A549 (cell line): Measurements from ENCODE around the gene FNDC4. TPM values are rescaled to one million over a fixed set of nuclear protein-coding genes. Genes with fewer than 3 reads are reported as not detected.

Experiments used
- ATAC-seq, 2 experiments: fragments of 200-7000 bp in 1 of 2; fragments of >200 bp in 1 of 2; cut with Nextera tagmentation in 1 of 2; cut with Tn5 transposase in 1 of 2; 3 replicates each; pipeline versions ENCODE4 v1.8.0 to v1.9.1; 2018 to 2020; ENCODE audit warnings: mild to moderate bottlenecking in 1 of 2, moderate library complexity in 1 of 2
- CTCF ChIA-PET: fragments of 300-600 bp; sonication (Branson Sonifier 250); formaldehyde crosslinking; extraction: SDS; loops from one replicate; lab custom pipeline; 2021; ENCODE audit warnings: antibody characterized with exemption, inconsistent platforms; lab: Yijun Ruan, JAX
- POLR2A ChIA-PET: fragments of 350-600 bp; formaldehyde crosslinking; extraction: SDS; loops from one replicate; lab custom pipeline; 2021; ENCODE audit warnings: antibody characterized with exemption, inconsistent platforms; lab: Yijun Ruan, JAX
- DNase-seq, 2 experiments: peaks; one replicate each; pipeline versions ENCODE4 v3.0.0 to v3.0.0-alpha.2; 2011 to 2016; ENCODE audit warnings: low read depth in 1 of 2, low spot score in 1 of 2
- FAIRE-seq: peaks from 2 replicates; lab custom pipeline; 2011; peaks lifted over from hg19 to GRCh38; lab: Jason Lieb, UNC
- H3K27ac ChIP-seq, 2 experiments: fragments of >200 bp; sonication (Bioruptor Twin); formaldehyde crosslinking; 3 replicates each; pipeline ENCODE4 v1.5.1; 2016 to 2017
- H3K4me1 ChIP-seq: fragments of >200 bp; sonication (Bioruptor Twin); formaldehyde crosslinking; 3 replicates; pipeline ENCODE4 v1.6.1; 2016
- H3K4me2 ChIP-seq: fragments of >200 bp; sonication (Bioruptor Twin); formaldehyde crosslinking; 3 replicates; pipeline ENCODE4 v1.6.1; 2016
- H3K4me3 ChIP-seq: fragments of >200 bp; sonication (Bioruptor Twin); formaldehyde crosslinking; 3 replicates; pipeline ENCODE4 v1.5.1; 2016
- H3K9me3 ChIP-seq: fragments of >200 bp; sonication (Bioruptor Twin); formaldehyde crosslinking; 3 replicates; pipeline ENCODE4 v1.6.1; 2016
- BHLHE40 ChIP-seq: IDR thresholded peaks from 2 replicates; pipeline ENCODE4 v1.6.1; 2012; ENCODE audit warnings: low read depth, low read length, inconsistent platforms
- CBX2 ChIP-seq: fragments of 200-600 bp; sonication (generic); IDR thresholded peaks from 2 replicates; pipeline ENCODE4 v1.6.1; 2016; ENCODE audit warnings: low read depth, mild to moderate bottlenecking, borderline replicate concordance
- CBX8 ChIP-seq: fragments of 200-600 bp; sonication (generic); IDR thresholded peaks from 2 replicates; pipeline ENCODE4 v1.6.1; 2016
- CEBPB ChIP-seq, 2 experiments: fragments of >200 bp in 1 of 2; sonication (Bioruptor Twin) in 1 of 2; formaldehyde crosslinking in 1 of 2; IDR thresholded peaks; 2 replicates each; pipeline ENCODE4 v1.6.1; 2012 to 2016
- CHD4 ChIP-seq: fragments of 200-600 bp; sonication (generic); IDR thresholded peaks from 2 replicates; pipeline ENCODE4 v1.6.1; 2016; ENCODE audit warnings: antibody characterized with exemption, mild to moderate bottlenecking, borderline replicate concordance
- EHF ChIP-seq: fragments of 250-450 bp; sonication (Bioruptor Pico); IDR thresholded peaks from 2 replicates; pipeline ENCODE4 v1.5.0; 2020; ENCODE audit warnings: mild to moderate bottlenecking
- EHMT2 ChIP-seq: fragments of 200-600 bp; sonication (generic); IDR thresholded peaks from 2 replicates; pipeline ENCODE4 v1.6.1; 2016; ENCODE audit warnings: antibody characterized with exemption, low read depth, mild to moderate bottlenecking, moderate library complexity
- EP300 ChIP-seq, 2 experiments: fragments of >200 bp; sonication (Bioruptor Twin); formaldehyde crosslinking; IDR thresholded peaks; 2 replicates in 1 of 2; 3 replicates in 1 of 2; pipeline ENCODE4 v1.6.1; 2016 to 2017
- ESRRA ChIP-seq: fragments of 150-350 bp; IDR thresholded peaks from 2 replicates; pipeline ENCODE4 v1.6.1; 2014; ENCODE audit warnings: mild to moderate bottlenecking, low read length, borderline replicate concordance
- FOSB ChIP-seq: fragments of 250-450 bp; sonication (Bioruptor Pico); IDR thresholded peaks from 2 replicates; pipeline ENCODE4 v1.5.0; 2020; ENCODE audit warnings: mild to moderate bottlenecking, moderate library complexity
- FOSL2 ChIP-seq, 2 experiments: fragments of 450-650 bp in 1 of 2; fragments of >200 bp in 1 of 2; sonication (Bioruptor Twin) in 1 of 2; formaldehyde crosslinking; IDR thresholded peaks; 2 replicates each; pipeline versions ENCODE4 v1.5.0 to v1.6.1; 2016 to 2020; ENCODE audit warnings: mild to moderate bottlenecking in 1 of 2, moderate library complexity in 1 of 2
- FOXS1 ChIP-seq: fragments of 250-450 bp; sonication (Bioruptor Pico); IDR thresholded peaks from 2 replicates; pipeline ENCODE4 v1.5.0; 2020; ENCODE audit warnings: mild to moderate bottlenecking, moderate library complexity
- HOXA7 ChIP-seq: fragments of 250-450 bp; sonication (Bioruptor Pico); IDR thresholded peaks from 2 replicates; pipeline ENCODE4 v1.5.0; 2020; ENCODE audit warnings: mild to moderate bottlenecking, moderate library complexity
- HOXB5 ChIP-seq: fragments of 250-450 bp; sonication (Bioruptor Pico); IDR thresholded peaks from 2 replicates; pipeline ENCODE4 v1.5.0; 2020; ENCODE audit warnings: mild to moderate bottlenecking, moderate library complexity
- JUN ChIP-seq, 2 experiments: fragments of >200 bp; sonication (Bioruptor Twin); formaldehyde crosslinking; IDR thresholded peaks; 2 replicates in 1 of 2; 3 replicates in 1 of 2; pipeline ENCODE4 v1.6.1; 2016 to 2017
- JUNB ChIP-seq: fragments of >200 bp; sonication (Bioruptor Twin); formaldehyde crosslinking; IDR thresholded peaks from 2 replicates; pipeline ENCODE4 v1.6.1; 2016
- KDM5A ChIP-seq: fragments of 200-600 bp; sonication (generic); IDR thresholded peaks from 2 replicates; pipeline ENCODE4 v1.6.1; 2016; ENCODE audit warnings: antibody characterized with exemption, mild to moderate bottlenecking
- MAFK ChIP-seq: fragments of 450-650 bp; IDR thresholded peaks from 2 replicates; pipeline ENCODE4 v1.6.1; 2014; ENCODE audit not compliant: partially characterized antibody
- MAZ ChIP-seq: fragments of 150-350 bp; IDR thresholded peaks from 2 replicates; pipeline ENCODE4 v1.6.1; 2014; ENCODE audit warnings: antibody characterized with exemption, low read depth, low read length, borderline replicate concordance
- MYC ChIP-seq: IDR thresholded peaks from 2 replicates; pipeline ENCODE4 v1.6.1; 2012; ENCODE audit warnings: mild to moderate bottlenecking, inconsistent platforms, low read length, improper control_type of control experiment, borderline replicate concordance
- NFE2L2 ChIP-seq: fragments of 150-350 bp; conservative IDR thresholded peaks from 2 replicates; pipeline ENCODE4 v1.6.1; 2014; ENCODE audit warnings: low read length
- PHF8 ChIP-seq: fragments of 200-600 bp; sonication (generic); IDR thresholded peaks from 2 replicates; pipeline ENCODE4 v1.6.1; 2016; ENCODE audit warnings: low read depth, mild to moderate bottlenecking, antibody characterized with exemption, moderate library complexity, borderline replicate concordance
- POLR2A ChIP-seq: IDR thresholded peaks from 2 replicates; pipeline ENCODE4 v1.6.1; 2012; ENCODE audit warnings: mild to moderate bottlenecking, low read length
- POLR2AphosphoS2 ChIP-seq: conservative IDR thresholded peaks from 2 replicates; pipeline ENCODE4 v1.6.1; 2012; ENCODE audit warnings: low read length, improper control_type of control experiment, inconsistent platforms
- RARB ChIP-seq: fragments of 250-450 bp; sonication (Bioruptor Pico); IDR thresholded peaks from 2 replicates; pipeline ENCODE4 v1.8.0; 2021; ENCODE audit warnings: mild to moderate bottlenecking, moderate library complexity
- RCOR1 ChIP-seq: fragments of 150-350 bp; IDR thresholded peaks from 2 replicates; pipeline ENCODE4 v1.6.1; 2014; ENCODE audit warnings: antibody characterized with exemption, low read length, low read depth
- RFX5 ChIP-seq: fragments of 450-650 bp; IDR thresholded peaks from 2 replicates; pipeline ENCODE4 v1.7.1; 2014; ENCODE audit warnings: antibody characterized with exemption, mild to moderate bottlenecking, moderate library complexity
- SMC3 ChIP-seq: fragments of >200 bp; sonication (Bioruptor Twin); formaldehyde crosslinking; IDR thresholded peaks from 3 replicates; pipeline ENCODE4 v1.6.1; 2018; ENCODE audit warnings: inconsistent platforms
- SREBF2 ChIP-seq: fragments of 450-650 bp; IDR thresholded peaks from 2 replicates; pipeline ENCODE4 v1.6.1; 2014; ENCODE audit warnings: mild to moderate bottlenecking, moderate library complexity
- TFCP2L1 ChIP-seq: fragments of 250-450 bp; sonication (Bioruptor Pico); IDR thresholded peaks from 2 replicates; pipeline ENCODE4 v1.5.0; 2021; ENCODE audit warnings: mild to moderate bottlenecking
- ZC3H11A ChIP-seq: fragments of 450-650 bp; IDR thresholded peaks from 2 replicates; pipeline ENCODE4 v1.6.1; 2014; ENCODE audit warnings: antibody characterized with exemption, mild to moderate bottlenecking
- ZFP36 ChIP-seq: fragments of 450-650 bp; IDR thresholded peaks from 2 replicates; pipeline ENCODE4 v1.6.1; 2014; ENCODE audit warnings: borderline replicate concordance; ENCODE audit not compliant: partially characterized antibody
- ZSCAN20 ChIP-seq: fragments of 250-450 bp; sonication (Bioruptor Pico); IDR thresholded peaks from 2 replicates; pipeline ENCODE4 v1.8.0; 2022; ENCODE audit warnings: mild to moderate bottlenecking, moderate library complexity
- WGBS: methylation state at CpG from one replicate; pipeline ENCODE4 v1.1.6; 2017; ENCODE audit errors: missing lambda C conversion rate; 5-methylcytosine and 5-hydroxymethylcytosine counted together
- polyA plus RNA-seq, 4 experiments: library from polyadenylated mRNA; depleted of rRNA in 3 of 4; stranded (reverse); fragments of >200 nt; fragmentation: RNase III in 1 of 4; extraction: RNeasy Plus Mini Kit Qiagen cat#74134 plus additional on column Dnase treatment in 1 of 4; gene quantifications; 2 replicates in 3 of 4; 3 replicates in 1 of 4; pipeline ENCODE4 v1.2.3, GENCODE V29; 2011 to 2017
- TF ChIP-seq, protein P1 (sequence below): fragments of >200 bp; sonication (Bioruptor Twin); formaldehyde crosslinking; IDR thresholded peaks from 3 replicates; pipeline ENCODE4 v1.6.1; 2016
- TF ChIP-seq, protein P2 (sequence below): fragments of 150-350 bp; IDR thresholded peaks from 2 replicates; pipeline ENCODE4 v1.6.1; 2014; ENCODE audit warnings: low read depth, mild to moderate bottlenecking, low read length

FNDC4 gene
- polyA plus RNA-seq, 2 of the 4 experiments (the other 2 are of a cell fraction) = 1.5 to 2.3 TPM

DNA sequence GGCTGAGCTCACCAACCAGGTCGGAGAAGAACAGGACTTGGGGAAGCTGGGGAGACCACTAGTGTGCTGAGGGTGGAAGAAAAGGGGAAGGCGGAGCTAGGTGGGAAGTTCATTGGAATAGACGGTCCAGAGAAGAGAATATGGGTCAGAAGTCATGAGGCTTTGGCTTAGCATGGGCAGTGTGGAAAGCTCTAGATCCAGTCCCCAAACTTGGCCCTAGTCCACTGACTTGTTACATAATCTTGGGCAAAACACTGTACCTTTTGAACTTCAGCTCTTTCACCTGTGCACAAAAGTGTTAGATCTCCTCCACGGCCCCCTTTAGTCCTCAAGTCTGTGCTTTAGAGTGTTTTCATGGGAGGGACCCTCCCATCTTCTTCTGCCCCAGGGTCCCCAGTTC is 12.3 kb upstream of the FNDC4 start:
- H3K9me3 ChIP-seq = no peaks in the 10 kb centered on the region
- H3K4me2 ChIP-seq = no peak overlapping the region
- no peaks in the 10 kb centered on the region for H3K4me1 ChIP-seq
- ChIA-PET CTCF (interaction anchor here (0.7 to 1.7 kb wide), 4 partner anchors 13 to 110 kb away, joined by 3 to 5 read pairs (median 3); no protein-coding TSS in a partner anchor), POLR2A (no interaction called here)
- no peak overlapping the region for H3K27ac ChIP-seq
- FAIRE-seq (no peak), DNase-seq (no peak), ATAC-seq (no peak)
- TF ChIP-seq JUN (IDR thresholded peaks at IDR 0.05) (no peak), BHLHE40 (no peak), CBX2 (no peak), MAFK (no peak), MYC (no peak), PHF8 (no peak), CHD4 (no peak), EP300 (IDR thresholded peaks at IDR 0.05) (no peak), RARB (CRISPR knock-in tag) (no peak), FOSL2 (IDR thresholded peaks at IDR 0.05) (no peak), FOSL2 (CRISPR knock-in tag; IDR thresholded peaks at IDR 0.05) (no peak), MAZ (no peak), ZFP36 (no peak), HOXB5 (no peak), ZC3H11A (no peak), EHMT2 (no peak), HOXA7 (CRISPR knock-in tag) (no peak)
- TF ChIP-seq, protein P1, sequence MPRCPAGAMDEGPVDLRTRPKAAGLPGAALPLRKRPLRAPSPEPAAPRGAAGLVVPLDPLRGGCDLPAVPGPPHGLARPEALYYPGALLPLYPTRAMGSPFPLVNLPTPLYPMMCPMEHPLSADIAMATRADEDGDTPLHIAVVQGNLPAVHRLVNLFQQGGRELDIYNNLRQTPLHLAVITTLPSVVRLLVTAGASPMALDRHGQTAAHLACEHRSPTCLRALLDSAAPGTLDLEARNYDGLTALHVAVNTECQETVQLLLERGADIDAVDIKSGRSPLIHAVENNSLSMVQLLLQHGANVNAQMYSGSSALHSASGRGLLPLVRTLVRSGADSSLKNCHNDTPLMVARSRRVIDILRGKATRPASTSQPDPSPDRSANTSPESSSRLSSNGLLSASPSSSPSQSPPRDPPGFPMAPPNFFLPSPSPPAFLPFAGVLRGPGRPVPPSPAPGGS = no peak
- WGBS = 41% methylated on average over 4 of the region's 4 CpGs
- H3K4me3 ChIP-seq = no peak overlapping the region

DNA sequence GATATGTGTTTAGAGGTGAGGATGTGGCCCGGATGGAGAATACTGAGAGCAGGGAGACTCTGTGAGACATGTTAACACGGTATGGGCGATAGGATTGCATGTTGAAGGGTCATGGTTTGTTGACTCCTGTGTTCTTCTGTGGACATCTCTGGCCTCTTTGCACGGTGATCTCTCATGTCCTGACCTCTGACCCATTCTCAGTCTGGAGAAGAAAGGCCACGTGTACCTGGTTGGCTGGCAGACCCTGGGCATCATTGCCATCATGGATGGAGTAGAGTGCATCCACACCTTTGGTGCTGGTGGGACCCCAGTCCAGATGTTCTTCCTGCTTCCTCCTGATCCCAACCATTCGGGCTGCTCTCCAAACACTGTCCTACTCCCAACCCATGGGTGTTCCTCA is 11.6 kb upstream of the FNDC4 start:
- POLR2A ChIA-PET = no interaction called here

DNA sequence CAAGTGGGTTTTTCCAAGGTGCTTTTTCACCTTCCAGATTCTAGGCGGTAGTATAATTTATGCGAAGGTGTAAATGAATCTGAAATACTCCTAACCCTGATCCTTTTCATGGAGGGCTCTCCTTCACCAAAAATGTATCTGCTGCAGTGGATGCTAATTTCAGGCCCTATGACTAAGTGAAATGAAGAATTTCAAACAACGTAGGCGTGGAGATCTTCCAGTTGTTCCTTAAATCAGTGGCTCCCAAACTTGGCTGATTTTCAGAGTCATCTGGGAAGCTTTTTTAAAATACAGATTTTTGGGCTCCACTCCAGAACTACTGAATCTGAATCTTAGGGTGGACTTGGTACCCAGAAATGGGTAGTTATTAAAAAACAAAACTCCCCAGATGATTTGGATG is 7.1 kb upstream of the FNDC4 start:
- no peak overlapping the region for H3K27ac ChIP-seq
- H3K9me3 ChIP-seq = no peaks in the 10 kb centered on the region
- POLR2A ChIA-PET = no interaction called here
- DNase-seq (no peak), ATAC-seq (no peak), FAIRE-seq (no peak)
- 81% methylated on average over 4 of the region's 4 CpGs for WGBS
- CTCF ChIA-PET = interaction anchor here (0.7 to 1.9 kb wide), 3 partner anchors 9 to 74 kb away, joined by 3 to 5 read pairs (median 4); partner anchors contain the start of gene NRBP1
- no peak overlapping the region for H3K4me3 ChIP-seq
- H3K4me2 ChIP-seq = no peak overlapping the region
- TF ChIP-seq, protein P2, sequence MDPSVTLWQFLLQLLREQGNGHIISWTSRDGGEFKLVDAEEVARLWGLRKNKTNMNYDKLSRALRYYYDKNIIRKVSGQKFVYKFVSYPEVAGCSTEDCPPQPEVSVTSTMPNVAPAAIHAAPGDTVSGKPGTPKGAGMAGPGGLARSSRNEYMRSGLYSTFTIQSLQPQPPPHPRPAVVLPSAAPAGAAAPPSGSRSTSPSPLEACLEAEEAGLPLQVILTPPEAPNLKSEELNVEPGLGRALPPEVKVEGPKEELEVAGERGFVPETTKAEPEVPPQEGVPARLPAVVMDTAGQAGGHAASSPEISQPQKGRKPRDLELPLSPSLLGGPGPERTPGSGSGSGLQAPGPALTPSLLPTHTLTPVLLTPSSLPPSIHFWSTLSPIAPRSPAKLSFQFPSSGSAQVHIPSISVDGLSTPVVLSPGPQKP = no peak
- no peak for TF ChIP-seq CBX8
- TF ChIP-seq MYC = no peak
- no peak for TF ChIP-seq BHLHE40
- TF ChIP-seq SREBF2 = no peak
- no peak for TF ChIP-seq RFX5
- TF ChIP-seq CBX2 = no peak
- no peak for TF ChIP-seq KDM5A
- no peak for TF ChIP-seq FOSB
- TF ChIP-seq SMC3 = no peak
- no peak for TF ChIP-seq FOXS1 (CRISPR knock-in tag)
- no peak for TF ChIP-seq POLR2AphosphoS2
- no peak for TF ChIP-seq ZFP36
- TF ChIP-seq EHF (CRISPR knock-in tag) = no peak
- no peak for TF ChIP-seq EHMT2
- TF ChIP-seq, all 56 proteins: peak for 0
- no peaks in the 10 kb centered on the region for H3K4me1 ChIP-seq

More for the DNA sequence above, 11.6 kb upstream of the FNDC4 start:
- FAIRE-seq (no peak), ATAC-seq (no peak), DNase-seq (no peak)
- WGBS = 54% methylated on average over 6 of the region's 6 CpGs
- CTCF ChIA-PET = interaction anchor here (1.1 kb wide), 1 partner anchor 26 kb away, joined by 3 read pairs; no protein-coding TSS in a partner anchor
- no peak overlapping the region for H3K4me3 ChIP-seq
- H3K27ac ChIP-seq = no peak overlapping the region
- TF ChIP-seq ZC3H11A (no peak), POLR2A (no peak), CEBPB (IDR thresholded peaks at IDR 0.05) (no peak), ESRRA (no peak), NFE2L2 (no peak), ZSCAN20 (CRISPR knock-in tag) (no peak), JUNB (no peak), SREBF2 (no peak), CHD4 (no peak), TFCP2L1 (CRISPR knock-in tag) (no peak), MYC (no peak), RCOR1 (no peak)
- TF ChIP-seq, protein P1 = no peak
- H3K9me3 ChIP-seq = no peaks in the 10 kb centered on the region
- H3K4me1 ChIP-seq = no peaks in the 10 kb centered on the region
- H3K4me2 ChIP-seq = no peak overlapping the region
